HepG2 (cell line): ENCODE results near the gene FAM114A2. TPM values are rescaled to one million over a fixed set of nuclear protein-coding genes. Genes with fewer than 3 reads are reported as not detected.

Source experiments
- ATRX ChIP-seq: sonication (generic); formaldehyde crosslinking; IDR thresholded peaks from 2 replicates; pipeline ENCODE4 v1.4.0; 2020; ENCODE audit warnings: missing genetic modification reagents, borderline replicate concordance
- CBX5 ChIP-seq: sonication (generic); formaldehyde crosslinking; IDR thresholded peaks from 2 replicates; pipeline ENCODE4 v1.4.0; 2020; ENCODE audit warnings: missing genetic modification reagents, borderline replicate concordance
- EEA1 ChIP-seq: sonication (generic); formaldehyde crosslinking; IDR thresholded peaks from 2 replicates; pipeline ENCODE4 v1.5.1; 2020; ENCODE audit warnings: mild to moderate bottlenecking, missing genetic modification reagents, borderline replicate concordance
- FOXO1 ChIP-seq: sonication (generic); formaldehyde crosslinking; IDR thresholded peaks from 2 replicates; pipeline ENCODE4 v1.4.0; 2020; ENCODE audit warnings: missing genetic modification reagents
- NFYB ChIP-seq: sonication (generic); formaldehyde crosslinking; IDR thresholded peaks from 2 replicates; pipeline ENCODE4 v1.4.0; 2020; ENCODE audit warnings: missing genetic modification reagents
- NR2F1 ChIP-seq, 2 experiments: fragments of 450-650 bp in 1 of 2; formaldehyde crosslinking in 1 of 2; IDR thresholded peaks; 2 replicates each; pipeline versions ENCODE4 v1.5.0 to v1.6.1; 2016 to 2020; ENCODE audit warnings: mild to moderate bottlenecking in 1 of 2, missing compliant biosample characterization in 1 of 2, missing genetic modification reagents in 1 of 2, moderate library complexity in 1 of 2
- PHF5A ChIP-seq: IDR thresholded peaks from one replicate; pipeline ENCODE4 v1.6.1; 2018; ENCODE audit warnings: low read depth, missing genetic modification reagents; ENCODE audit not compliant: unreplicated experiment
- PLSCR1 ChIP-seq: sonication (generic); formaldehyde crosslinking; IDR thresholded peaks from 2 replicates; pipeline ENCODE4 v1.5.0; 2020; ENCODE audit warnings: missing genetic modification reagents, mild to moderate bottlenecking, borderline replicate concordance
- RXRB ChIP-seq: IDR thresholded peaks from 2 replicates; pipeline ENCODE4 v1.6.1; 2016; ENCODE audit warnings: borderline replicate concordance, missing genetic modification reagents, missing compliant biosample characterization
- SALL1 ChIP-seq: sonication (generic); formaldehyde crosslinking; IDR thresholded peaks from 2 replicates; pipeline ENCODE4 v1.8.0; 2022; ENCODE audit warnings: mild to moderate bottlenecking, missing genetic modification reagents
- TCF12 ChIP-seq, 2 experiments: fragments of 450-650 bp in 1 of 2; sonication (generic) in 1 of 2; formaldehyde crosslinking in 1 of 2; IDR thresholded peaks; 2 replicates each; pipeline versions ENCODE4 v1.6.1 to v1.8.0; 2017 to 2022; ENCODE audit warnings: antibody characterized with exemption in 1 of 2, mild to moderate bottlenecking in 1 of 2, missing genetic modification reagents in 1 of 2, moderate library complexity in 1 of 2
- ZBTB8A ChIP-seq: sonication (generic); formaldehyde crosslinking; IDR thresholded peaks from 2 replicates; pipeline ENCODE4 v1.4.0; 2020; ENCODE audit warnings: mild to moderate bottlenecking, low read depth, missing genetic modification reagents, borderline replicate concordance
- ZFP1 ChIP-seq: IDR thresholded peaks from 2 replicates; pipeline ENCODE4 v1.6.1; 2016
- ZNF3 ChIP-seq: IDR thresholded peaks from 2 replicates; pipeline ENCODE4 v1.7.0; 2017; ENCODE audit warnings: inconsistent platforms
- ZNF333 ChIP-seq: sonication (generic); formaldehyde crosslinking; IDR thresholded peaks from 2 replicates; pipeline ENCODE4 v1.4.0; 2020; ENCODE audit warnings: mild to moderate bottlenecking, missing genetic modification reagents, borderline replicate concordance
- ZNF543 ChIP-seq: sonication (generic); formaldehyde crosslinking; IDR thresholded peaks from 2 replicates; pipeline ENCODE4 v1.4.0; 2020; ENCODE audit warnings: mild to moderate bottlenecking, missing genetic modification reagents
- polyA plus RNA-seq, 8 experiments: library from polyadenylated mRNA; depleted of rRNA in 3 of 8; stranded (reverse) in 7 of 8; unstranded in 1 of 8; fragments of >200 nt; fragmentation: Illumina TruSeq in 4 of 8; extraction: Trizol in 4 of 8; gene quantifications; 2 replicates each; pipeline versions ENCODE4 v1.2.1 to v1.2.3, GENCODE V29; 2011 to 2016; ENCODE audit warnings: low read depth in 4 of 8, missing spikeins in 1 of 8, mixed read lengths in 1 of 8; ENCODE audit not compliant: insufficient read depth in 1 of 8
- total RNA-seq, 5 experiments: library from RNA; depleted of rRNA; stranded (reverse); fragments of >200 nt; fragmentation: Illumina TruSeq; extraction: Trizol; gene quantifications; 2 replicates each; pipeline ENCODE4 v1.2.3, GENCODE V29; 2016; ENCODE audit warnings: low read depth in 1 of 5
- TF ChIP-seq, protein P1 (sequence below): fragments of 450-650 bp; IDR thresholded peaks from 2 replicates; pipeline ENCODE4 v1.6.1; 2016
- TF ChIP-seq, protein P2 (sequence below): sonication (generic); formaldehyde crosslinking; IDR thresholded peaks from 2 replicates; pipeline ENCODE4 v1.5.0; 2020; ENCODE audit warnings: missing genetic modification reagents
- TF ChIP-seq, protein P3 (sequence below), 2 experiments: IDR thresholded peaks; 2 replicates each; pipeline ENCODE4 v1.6.1; 2011 to 2012; ENCODE audit warnings: low read length in 2 of 2, borderline replicate concordance in 1 of 2, low read depth in 1 of 2, mild to moderate bottlenecking in 1 of 2, moderate library complexity in 1 of 2
- TF ChIP-seq, protein P4 (sequence below): sonication (generic); formaldehyde crosslinking; IDR thresholded peaks from 2 replicates; pipeline ENCODE4 v1.4.0; 2020; ENCODE audit warnings: missing genetic modification reagents

Gene FAM114A2
- total and polyA plus RNA-seq, 2 of the 13 experiments (the other 11 are each of a cell fraction or from before 2014, with no cell fraction given): 6.9 to 11.4 TPM

- TF ChIP-seq, protein P1, sequence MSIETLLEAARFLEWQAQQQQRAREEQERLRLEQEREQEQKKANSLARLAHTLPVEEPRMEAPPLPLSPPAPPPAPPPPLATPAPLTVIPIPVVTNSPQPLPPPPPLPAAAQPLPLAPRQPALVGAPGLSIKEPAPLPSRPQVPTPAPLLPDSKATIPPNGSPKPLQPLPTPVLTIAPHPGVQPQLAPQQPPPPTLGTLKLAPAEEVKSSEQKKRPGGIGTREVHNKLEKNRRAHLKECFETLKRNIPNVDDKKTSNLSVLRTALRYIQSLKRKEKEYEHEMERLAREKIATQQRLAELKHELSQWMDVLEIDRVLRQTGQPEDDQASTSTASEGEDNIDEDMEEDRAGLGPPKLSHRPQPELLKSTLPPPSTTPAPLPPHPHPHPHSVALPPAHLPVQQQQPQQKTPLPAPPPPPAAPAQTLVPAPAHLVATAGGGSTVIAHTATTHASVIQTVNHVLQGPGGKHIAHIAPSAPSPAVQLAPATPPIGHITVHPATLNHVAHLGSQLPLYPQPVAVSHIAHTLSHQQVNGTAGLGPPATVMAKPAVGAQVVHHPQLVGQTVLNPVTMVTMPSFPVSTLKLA: no peak
- TF ChIP-seq ZBTB8A (CRISPR knock-in tag) (no peak), ZFP1 (CRISPR knock-in tag) (peak; percentile 74; the same call in 1 of the 2 replicates), EEA1 (CRISPR knock-in tag) (no peak), ZNF333 (CRISPR knock-in tag) (no peak), NR2F1 (CRISPR knock-in tag; IDR thresholded peaks at IDR 0.05) (no peak), PHF5A (CRISPR knock-in tag) (no peak), PLSCR1 (no peak), CBX5 (CRISPR knock-in tag) (peak; percentile 87; the same call in 1 of the 2 replicates), RXRB (CRISPR knock-in tag) (peak; percentile 69), TCF12 (IDR thresholded peaks at IDR 0.05) (no peak), TCF12 (CRISPR knock-in tag; IDR thresholded peaks at IDR 0.05) (peak; percentile 58; the same call in 1 of the 2 replicates), ZNF543 (peak; percentile 74), NFYB (peak; percentile 48; the same call in 1 of the 2 replicates), FOXO1 (CRISPR knock-in tag) (peak; percentile 68; the same call in 1 of the 2 replicates), ATRX (no peak), ZNF3 (CRISPR knock-in tag) (peak; percentile 97), SALL1 (peak; percentile 94)
- TF ChIP-seq, protein P2, sequence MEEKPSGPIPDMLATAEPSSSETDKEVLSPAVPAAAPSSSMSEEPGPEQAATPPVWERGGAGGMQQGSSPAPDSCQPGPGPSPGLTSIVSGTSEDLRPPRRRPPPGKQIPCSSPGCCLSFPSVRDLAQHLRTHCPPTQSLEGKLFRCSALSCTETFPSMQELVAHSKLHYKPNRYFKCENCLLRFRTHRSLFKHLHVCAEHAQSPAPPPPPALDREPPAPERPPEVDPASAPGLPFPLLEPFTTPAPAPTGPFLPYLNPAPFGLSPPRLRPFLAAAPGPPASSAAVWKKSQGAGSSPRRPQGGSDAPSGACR (CRISPR knock-in tag): peak; percentile 58; the same call in 1 of the 2 replicates
- TF ChIP-seq, protein P3, sequence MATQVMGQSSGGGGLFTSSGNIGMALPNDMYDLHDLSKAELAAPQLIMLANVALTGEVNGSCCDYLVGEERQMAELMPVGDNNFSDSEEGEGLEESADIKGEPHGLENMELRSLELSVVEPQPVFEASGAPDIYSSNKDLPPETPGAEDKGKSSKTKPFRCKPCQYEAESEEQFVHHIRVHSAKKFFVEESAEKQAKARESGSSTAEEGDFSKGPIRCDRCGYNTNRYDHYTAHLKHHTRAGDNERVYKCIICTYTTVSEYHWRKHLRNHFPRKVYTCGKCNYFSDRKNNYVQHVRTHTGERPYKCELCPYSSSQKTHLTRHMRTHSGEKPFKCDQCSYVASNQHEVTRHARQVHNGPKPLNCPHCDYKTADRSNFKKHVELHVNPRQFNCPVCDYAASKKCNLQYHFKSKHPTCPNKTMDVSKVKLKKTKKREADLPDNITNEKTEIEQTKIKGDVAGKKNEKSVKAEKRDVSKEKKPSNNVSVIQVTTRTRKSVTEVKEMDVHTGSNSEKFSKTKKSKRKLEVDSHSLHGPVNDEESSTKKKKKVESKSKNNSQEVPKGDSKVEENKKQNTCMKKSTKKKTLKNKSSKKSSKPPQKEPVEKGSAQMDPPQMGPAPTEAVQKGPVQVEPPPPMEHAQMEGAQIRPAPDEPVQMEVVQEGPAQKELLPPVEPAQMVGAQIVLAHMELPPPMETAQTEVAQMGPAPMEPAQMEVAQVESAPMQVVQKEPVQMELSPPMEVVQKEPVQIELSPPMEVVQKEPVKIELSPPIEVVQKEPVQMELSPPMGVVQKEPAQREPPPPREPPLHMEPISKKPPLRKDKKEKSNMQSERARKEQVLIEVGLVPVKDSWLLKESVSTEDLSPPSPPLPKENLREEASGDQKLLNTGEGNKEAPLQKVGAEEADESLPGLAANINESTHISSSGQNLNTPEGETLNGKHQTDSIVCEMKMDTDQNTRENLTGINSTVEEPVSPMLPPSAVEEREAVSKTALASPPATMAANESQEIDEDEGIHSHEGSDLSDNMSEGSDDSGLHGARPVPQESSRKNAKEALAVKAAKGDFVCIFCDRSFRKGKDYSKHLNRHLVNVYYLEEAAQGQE (IDR thresholded peaks at IDR 0.05; ENCODE audit: borderline replicate concordance in 1 of 2, low read depth in 1 of 2, low read length in 2 of 2): no peak
- TF ChIP-seq, protein P4, sequence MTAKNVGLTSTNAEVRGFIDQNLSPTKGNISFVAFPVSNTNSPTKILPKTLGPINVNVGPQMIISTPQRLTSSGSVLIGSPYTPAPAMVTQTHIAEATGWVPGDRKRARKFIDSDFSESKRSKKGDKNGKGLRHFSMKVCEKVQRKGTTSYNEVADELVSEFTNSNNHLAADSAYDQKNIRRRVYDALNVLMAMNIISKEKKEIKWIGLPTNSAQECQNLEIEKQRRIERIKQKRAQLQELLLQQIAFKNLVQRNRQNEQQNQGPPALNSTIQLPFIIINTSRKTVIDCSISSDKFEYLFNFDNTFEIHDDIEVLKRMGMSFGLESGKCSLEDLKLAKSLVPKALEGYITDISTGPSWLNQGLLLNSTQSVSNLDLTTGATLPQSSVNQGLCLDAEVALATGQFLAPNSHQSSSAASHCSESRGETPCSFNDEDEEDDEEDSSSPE (CRISPR knock-in tag): peak; percentile 80
Measured at GRCh38 chr5:154038707-154039457, at the start of gene FAM114A2, which contains the start of gene MFAP3 (continued).
